K562 (cell line): ENCODE results near the gene SLC43A2. TPM values are rescaled to one million over a fixed set of nuclear protein-coding genes. Genes with fewer than 3 reads are reported as not detected.

Source experiments
- ARID3A ChIP-seq: IDR thresholded peaks from 2 replicates; pipeline ENCODE4 v1.6.1; 2012; ENCODE audit warnings: low read depth, low read length, improper control_type of control experiment, borderline replicate concordance
- ESRRA ChIP-seq: fragments of 450-650 bp; IDR thresholded peaks from 2 replicates; pipeline ENCODE4 v1.6.1; 2014; ENCODE audit warnings: low read depth, mild to moderate bottlenecking, moderate library complexity, borderline replicate concordance
- MGA ChIP-seq: fragments of 450-650 bp; IDR thresholded peaks from 2 replicates; pipeline ENCODE4 v1.6.1; 2016; ENCODE audit warnings: mild to moderate bottlenecking, moderate library complexity
- PRDM10 ChIP-seq: fragments of 450-650 bp; IDR thresholded peaks from 2 replicates; pipeline ENCODE4 v1.6.1; 2018; ENCODE audit not compliant: partially characterized antibody
- STAT5A ChIP-seq: IDR thresholded peaks from 2 replicates; pipeline ENCODE4 v1.6.1; 2012; ENCODE audit warnings: low read length, inconsistent platforms, borderline replicate concordance
- TFE3 ChIP-seq: fragments of 450-650 bp; formaldehyde crosslinking; IDR thresholded peaks from 2 replicates; pipeline ENCODE4 v1.4.0; 2020; ENCODE audit warnings: mild to moderate bottlenecking, mixed read lengths
- polyA plus RNA-seq, 8 experiments: library from polyadenylated mRNA; depleted of rRNA in 4 of 8; stranded (reverse) in 5 of 8; unstranded in 3 of 8; fragments of >200 nt; fragmentation: Nextera tagmentation in 2 of 8; fragmentation: Illumina TruSeq in 1 of 8; extraction: Ambion mirVana in 2 of 8; extraction: Trizol in 1 of 8; gene quantifications; 2 replicates each; pipeline versions ENCODE4 v1.2.1 to v1.2.3, GENCODE V29; 2011 to 2014; ENCODE audit warnings: inconsistent platforms in 1 of 8, missing spikeins in 1 of 8
- total RNA-seq, 7 experiments: library from RNA; depleted of rRNA in 6 of 7; stranded (reverse); fragments of >200 nt in 6 of 7; fragmentation: Illumina TruSeq in 2 of 7; extraction: Trizol in 2 of 7; gene quantifications; 2 replicates each; pipeline versions ENCODE4 v1.2.1 to v1.2.3, GENCODE V29; 2011 to 2021; ENCODE audit warnings: low replicate concordance in 1 of 7

SLC43A2 gene
- total and polyA plus RNA-seq, 9 of the 15 experiments (the other 6 are each of a cell fraction or from before 2014, with no cell fraction given), result 0.03 to 10.2 (median 3.6) TPM

GRCh38 chr17:1648963-1649843, 20.6 kb upstream of the SLC43A2 start (continued):
- TF ChIP-seq ARID3A (no peak), MGA (no peak), PRDM10 (no peak), STAT5A (no peak), TFE3 (CRISPR knock-in tag) (no peak), ESRRA (no peak)
